Epidermal melanocyte (primary cell): ENCODE data around the gene EID1.
"Not testable (repeated sequence)": the region's sequence is repeated elsewhere in the genome, so short reads cannot be mapped to it uniquely, and the experiment has no call there.

ENCODE experiments used
- DNase-seq: peaks from one replicate; pipeline ENCODE4 v3.0.0; 2011; ENCODE audit warnings: low spot score; ENCODE audit not compliant: insufficient read length

Gene EID1, protein sequence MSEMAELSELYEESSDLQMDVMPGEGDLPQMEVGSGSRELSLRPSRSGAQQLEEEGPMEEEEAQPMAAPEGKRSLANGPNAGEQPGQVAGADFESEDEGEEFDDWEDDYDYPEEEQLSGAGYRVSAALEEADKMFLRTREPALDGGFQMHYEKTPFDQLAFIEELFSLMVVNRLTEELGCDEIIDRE

GRCh38 chr15:48877630-48878595, at the start of gene EID1:
EID1 (plus strand) TSS chr15:48878134; CDS start chr15:48878177, 43 bp downstream.
- peak; percentile 90 for DNase-seq

- no peak for DNase-seq
These were observed 49.5 kb upstream of the EID1 start for GRCh38 chr15:48828471-48828870.

DNA sequence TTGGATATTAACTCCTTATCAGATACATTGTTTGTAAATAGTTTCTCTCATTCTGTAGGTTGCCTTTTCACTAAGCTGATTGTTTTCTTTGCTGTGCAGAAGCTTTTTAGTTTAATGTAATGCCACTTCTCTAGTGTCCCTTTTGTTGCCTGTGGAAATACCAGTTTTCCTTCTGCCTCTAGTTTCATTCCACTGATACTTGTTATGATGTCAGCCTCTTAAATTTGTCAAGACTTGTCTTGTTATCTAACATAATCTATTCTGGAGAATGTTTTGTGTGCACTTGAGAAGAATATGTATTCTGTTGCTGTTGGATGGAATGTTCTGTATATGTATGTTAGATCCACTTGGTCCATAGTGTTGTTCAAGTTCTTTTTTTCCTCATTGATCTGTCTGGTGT, 49.0 kb upstream of the EID1 start:
- no peak for DNase-seq

GRCh38 chr15:48832648-48833047, 45.3 kb upstream of the EID1 start:
- no peak for DNase-seq

GRCh38 chr15:48833526-48834239, 44.3 kb upstream of the EID1 start:
- DNase-seq, result no peak

DNA sequence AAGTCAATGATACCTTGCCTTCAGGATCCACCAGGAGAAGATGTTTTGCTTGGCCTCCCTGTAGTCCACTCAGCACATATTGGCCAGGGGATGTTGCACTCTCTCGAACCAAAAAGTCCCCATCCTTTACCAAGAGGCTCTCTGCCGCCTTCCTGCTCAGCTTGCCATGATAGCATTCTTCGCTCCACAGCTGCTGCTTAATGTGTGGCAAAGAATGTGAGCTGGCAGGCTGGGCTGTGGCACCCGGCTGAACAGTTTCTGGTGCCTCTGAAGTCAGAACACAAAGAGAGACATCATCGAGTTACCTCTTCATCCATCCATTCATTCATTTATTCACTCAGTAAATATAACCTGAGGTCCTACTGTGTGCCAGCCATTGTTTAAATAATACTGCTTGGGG, 43.2 kb upstream of the EID1 start:
- no peak for DNase-seq

GRCh38 chr15:48842501-48842900, 35.4 kb upstream of the EID1 start:
- DNase-seq, result no peak

DNA sequence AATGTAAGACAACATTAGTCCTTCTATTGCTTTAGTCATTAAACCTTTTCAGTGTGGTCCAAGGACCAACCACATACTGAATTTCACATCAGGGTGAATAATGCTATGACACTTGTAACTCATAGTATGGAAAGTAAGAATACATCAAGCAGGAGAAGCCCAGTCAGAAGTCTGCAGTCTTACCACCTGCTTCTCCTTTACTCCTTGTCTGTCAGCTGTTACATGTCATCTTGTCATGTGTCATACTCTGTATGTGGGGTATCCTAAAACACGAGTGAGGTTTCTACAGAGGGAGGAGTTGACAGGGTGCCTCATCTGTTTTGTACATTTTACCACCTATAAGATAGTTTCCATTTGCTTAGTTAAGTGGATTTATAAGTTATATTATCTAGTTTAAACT, 32.8 kb upstream of the EID1 start:
- DNase-seq, result no peak

GRCh38 chr15:48850648-48851047, 27.3 kb upstream of the EID1 start:
- DNase-seq, result no peak

- DNase-seq, result no peak
These were observed 26.0 kb upstream of the EID1 start for GRCh38 chr15:48851956-48852355.

DNA sequence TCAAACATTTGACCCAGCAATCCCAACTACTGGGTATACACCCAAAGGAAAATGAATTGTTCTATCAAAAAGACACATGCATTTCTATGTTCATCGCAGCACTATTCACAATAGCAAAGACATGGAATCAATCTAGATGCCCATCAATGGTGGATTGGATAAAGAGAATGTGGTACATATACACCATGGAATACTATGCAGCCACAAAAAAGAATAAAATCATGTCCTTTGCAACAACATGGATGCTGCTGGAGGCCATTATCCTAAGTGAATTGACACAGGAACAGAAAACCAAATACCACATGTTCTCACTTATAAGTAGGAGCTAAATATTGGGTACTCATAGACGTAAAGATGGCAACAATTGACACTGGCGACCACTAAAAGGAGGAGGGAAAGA, 23.5 kb upstream of the EID1 start:
- not testable (repeated sequence) for DNase-seq

- DNase-seq, result no peak
These were observed 22.2 kb upstream of the EID1 start for GRCh38 chr15:48855501-48856440.

GRCh38 chr15:48856942-48857341, 21.0 kb upstream of the EID1 start:
- no peak for DNase-seq

DNA sequence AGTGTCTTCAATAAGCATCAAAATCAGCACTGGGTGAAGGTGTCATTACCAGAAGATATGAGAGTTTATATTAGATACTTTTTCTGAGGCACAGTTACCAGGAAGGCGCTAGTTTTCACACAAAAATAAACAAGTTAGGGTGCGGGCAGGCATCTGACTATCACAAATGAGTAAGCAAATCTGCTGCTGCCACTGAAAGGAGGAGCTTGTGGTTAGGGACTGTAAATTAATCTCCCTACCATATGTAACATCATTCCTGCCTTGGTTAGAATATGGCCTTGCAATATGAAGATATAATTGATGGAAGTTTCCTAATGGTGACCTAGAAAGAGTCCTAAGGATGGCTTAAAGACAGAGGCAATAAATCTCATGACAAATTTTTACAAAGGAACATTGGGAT, 19.5 kb upstream of the EID1 start:
- DNase-seq, result no peak

GRCh38 chr15:48859426-48859825, 18.5 kb upstream of the EID1 start:
- no peak for DNase-seq

GRCh38 chr15:48861813-48862431, 16.0 kb upstream of the EID1 start:
- no peak for DNase-seq

GRCh38 chr15:48862705-48863104, 15.2 kb upstream of the EID1 start:
- no peak for DNase-seq

DNA sequence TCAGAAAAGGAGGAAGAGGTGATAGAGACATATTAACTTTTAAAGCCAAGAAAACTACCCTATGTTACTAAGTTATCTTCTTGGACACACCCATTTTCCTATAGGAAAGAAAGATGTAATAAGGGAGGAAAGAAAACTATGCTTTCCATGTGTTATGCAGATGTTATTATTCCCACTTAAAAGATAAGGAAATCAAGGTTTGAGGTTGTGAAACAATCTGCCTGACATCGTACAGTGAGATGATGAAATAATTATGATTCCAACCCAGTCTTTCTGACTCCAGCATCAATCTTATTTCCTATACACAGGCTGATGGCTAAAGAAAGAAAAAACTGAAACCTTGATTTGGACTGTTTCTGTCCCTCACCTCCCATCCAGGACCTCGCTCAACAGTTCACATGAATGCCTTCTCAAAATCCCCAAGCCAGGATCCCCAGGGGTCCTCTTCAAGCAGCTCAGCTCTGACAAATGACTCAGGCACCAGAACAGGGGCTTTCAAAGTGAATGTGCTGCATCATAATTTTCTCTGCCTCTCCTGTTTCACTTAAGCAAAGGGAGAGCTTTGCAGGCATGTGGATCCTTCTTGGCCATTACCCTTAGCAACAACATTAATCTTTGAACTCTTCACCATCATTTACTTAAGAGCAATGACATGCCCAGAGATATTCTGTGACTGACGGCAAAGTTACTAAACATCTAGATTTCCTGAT, 12.4 kb upstream of the EID1 start:
- DNase-seq, result no peak

DNA sequence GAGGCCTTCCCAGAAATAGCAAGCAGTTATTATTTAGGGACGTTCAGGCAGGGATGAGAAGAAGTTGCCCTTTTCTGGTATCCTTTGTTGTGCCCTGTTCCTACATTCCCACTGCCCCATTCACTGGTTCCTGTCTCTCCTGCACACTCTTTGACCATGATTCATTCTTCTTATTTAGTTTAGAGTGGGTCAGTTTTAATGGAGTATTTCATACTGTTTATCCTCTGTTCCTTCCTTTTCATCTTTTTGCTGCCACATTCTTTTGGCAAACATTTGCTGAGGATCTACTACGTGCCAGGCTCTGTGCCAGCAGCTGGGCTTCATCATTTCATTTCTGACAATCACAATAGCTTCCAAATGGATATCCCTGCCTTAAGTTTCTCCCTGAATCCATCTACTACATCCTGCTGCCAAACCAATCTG, 11.8 kb upstream of the EID1 start:
- no peak for DNase-seq

- DNase-seq, result no peak
These were observed 9.9 kb upstream of the EID1 start for GRCh38 chr15:48868023-48868422.
